Measurements from ENCODE around the gene SLC36A4. TPM values are rescaled to one million over a fixed set of nuclear protein-coding genes. Genes with fewer than 3 reads are reported as not detected.
"Not testable (repeated sequence)": the region's sequence is repeated elsewhere in the genome, so short reads cannot be mapped to it uniquely, and the experiment has no call there.

The SLC36A4 gene
- total RNA-seq (10 to 100 TPM; 15.6 to 20.2 TPM), total RNA-seq (11.8 to 19.4 reads per million in 2 donors)

GRCh38 chr11:93197380-93198214 lies at the start of gene SLC36A4:
Gene SLC36A4 (minus strand): TSS chr11:93197991. CDS start chr11:93197832, 159 bp downstream.
- Mint-ChIP-seq H3K36me3 (ENCODE audit: low read depth) (no peaks in the 10 kb centered on the region), H3K27me3 (peaks cover 13% of the 10 kb centered on the region), H3K4me3 (peak within 1 kb of the TSS; percentile 95), H3K27ac (peak within 1 kb of the TSS; percentile 93), H3K4me1 (peaks cover 24% of the 10 kb centered on the region)
- DNase-seq = peak; percentile 72 to 77 (median 72)
- H3K9me3 ChIP-seq (ENCODE audit: control insufficient read depth, low read length, poor library complexity, severe bottlenecking) = no peaks in the 10 kb centered on the region
- peak; percentile 91 for ATAC-seq

- H3K9me3 ChIP-seq (ENCODE audit: control insufficient read depth, low read length, poor library complexity, severe bottlenecking); H3K36me3 Mint-ChIP-seq (ENCODE audit: low read depth); ATAC-seq; H3K4me3 Mint-ChIP-seq; H3K4me1 Mint-ChIP-seq; DNase-seq; H3K27ac Mint-ChIP-seq: not testable (repeated sequence)
- H3K27me3 Mint-ChIP-seq = peaks cover 27% of the 10 kb centered on the region
Measured at GRCh38 chr11:93246790-93247189, 49.0 kb upstream of the SLC36A4 start.

DNA sequence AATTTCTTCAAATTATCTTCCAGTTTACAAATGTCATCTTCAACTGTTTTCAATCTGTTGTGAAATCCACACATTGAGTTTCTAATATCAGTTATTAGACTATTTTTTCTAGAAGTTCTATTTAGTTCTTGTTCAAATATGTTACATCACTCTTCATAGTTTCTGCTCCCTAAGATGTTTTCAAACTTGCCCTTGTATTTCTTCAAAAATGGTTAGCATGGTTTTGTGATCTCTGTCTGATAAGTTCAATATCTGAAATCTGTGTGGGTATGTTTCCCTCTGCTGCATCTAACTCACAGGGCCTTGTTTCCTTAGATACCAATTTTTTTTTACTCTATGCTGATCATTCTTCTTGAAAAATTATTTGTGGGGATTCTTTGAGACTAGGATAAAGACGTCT lies 46.2 kb upstream of the SLC36A4 start:
- H3K36me3 Mint-ChIP-seq (ENCODE audit: low read depth) = no peaks in the 10 kb centered on the region
- H3K27me3 Mint-ChIP-seq = peaks cover 32% of the 10 kb centered on the region
- H3K9me3 ChIP-seq (ENCODE audit: control insufficient read depth, low read length, poor library complexity, severe bottlenecking) = no peaks in the 10 kb centered on the region
- ATAC-seq (no peak), DNase-seq (no peak)
- H3K4me1 Mint-ChIP-seq = peaks cover 2% of the 10 kb centered on the region
- no peak overlapping the region for H3K4me3 Mint-ChIP-seq
- H3K27ac Mint-ChIP-seq = no peak overlapping the region

- no peak overlapping the region for H3K27ac Mint-ChIP-seq
- DNase-seq (no peak), ATAC-seq (no peak)
- H3K36me3 Mint-ChIP-seq (ENCODE audit: low read depth) = no peaks in the 10 kb centered on the region
- peaks cover 55% of the 10 kb centered on the region for H3K27me3 Mint-ChIP-seq
- peaks cover 6% of the 10 kb centered on the region for H3K4me1 Mint-ChIP-seq
- H3K9me3 ChIP-seq (ENCODE audit: control insufficient read depth, low read length, poor library complexity, severe bottlenecking) = no peaks in the 10 kb centered on the region
- H3K4me3 Mint-ChIP-seq = no peak overlapping the region
Measured at GRCh38 chr11:93239966-93240365, 42.2 kb upstream of the SLC36A4 start.

- no peaks in the 10 kb centered on the region for H3K36me3 Mint-ChIP-seq (ENCODE audit: low read depth)
- H3K9me3 ChIP-seq (ENCODE audit: control insufficient read depth, low read length, poor library complexity, severe bottlenecking) = no peaks in the 10 kb centered on the region
- no peak overlapping the region for H3K4me3 Mint-ChIP-seq
- peaks cover 50% of the 10 kb centered on the region for H3K27me3 Mint-ChIP-seq
- no peak overlapping the region for H3K27ac Mint-ChIP-seq
- H3K4me1 Mint-ChIP-seq = peaks cover 6% of the 10 kb centered on the region
- DNase-seq (no peak), ATAC-seq (no peak)
Measured at GRCh38 chr11:93238956-93239355, 41.2 kb upstream of the SLC36A4 start.

GRCh38 chr11:93236741-93237675 lies 39.2 kb upstream of the SLC36A4 start:
- no peaks in the 10 kb centered on the region for H3K9me3 ChIP-seq (ENCODE audit: control insufficient read depth, low read length, poor library complexity, severe bottlenecking)
- no peak overlapping the region for H3K4me3 Mint-ChIP-seq
- no peak overlapping the region for H3K27ac Mint-ChIP-seq
- H3K36me3 Mint-ChIP-seq (ENCODE audit: low read depth) = no peaks in the 10 kb centered on the region
- peaks cover 60% of the 10 kb centered on the region for H3K27me3 Mint-ChIP-seq
- peaks cover 6% of the 10 kb centered on the region for H3K4me1 Mint-ChIP-seq
- ATAC-seq = peak; percentile 59
- DNase-seq = no peak

DNA sequence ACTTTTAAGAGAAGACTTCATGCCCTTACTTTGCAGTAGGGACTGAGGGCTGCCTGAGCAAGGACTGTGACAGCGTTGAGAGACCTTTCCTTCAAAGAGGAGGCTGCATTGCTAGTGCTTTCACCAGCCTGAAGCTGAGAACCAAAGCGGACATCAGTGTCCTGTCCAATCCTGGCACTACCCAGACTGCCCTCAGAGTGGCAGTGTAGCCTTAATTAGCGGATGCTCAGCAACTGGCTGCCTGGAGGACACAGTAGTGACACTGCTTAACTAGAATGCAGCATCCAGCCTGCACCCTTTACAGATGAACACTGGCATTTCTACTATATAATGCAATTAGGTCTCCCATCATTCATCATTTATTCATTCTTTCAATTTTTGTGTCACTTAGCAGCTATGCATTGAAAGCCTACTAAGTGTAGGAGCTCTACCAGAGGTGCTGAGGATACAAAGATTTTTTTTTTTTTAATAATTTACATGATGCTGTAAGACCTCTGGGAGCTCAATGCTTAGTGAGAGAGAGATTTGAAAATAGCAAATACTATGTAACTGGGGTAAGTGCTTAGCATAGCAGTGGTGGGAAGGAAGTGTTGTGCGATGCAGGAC lies 36.9 kb upstream of the SLC36A4 start:
- no peaks in the 10 kb centered on the region for H3K9me3 ChIP-seq (ENCODE audit: control insufficient read depth, low read length, poor library complexity, severe bottlenecking)
- H3K4me1 Mint-ChIP-seq = peaks cover 4% of the 10 kb centered on the region
- ATAC-seq (peak; percentile 98), DNase-seq (peak; percentile 29 to 71 (median 45))
- H3K36me3 Mint-ChIP-seq (ENCODE audit: low read depth) = no peaks in the 10 kb centered on the region
- H3K27ac Mint-ChIP-seq = no peak overlapping the region
- H3K27me3 Mint-ChIP-seq = peaks cover 53% of the 10 kb centered on the region
- H3K4me3 Mint-ChIP-seq = no peak overlapping the region

DNA sequence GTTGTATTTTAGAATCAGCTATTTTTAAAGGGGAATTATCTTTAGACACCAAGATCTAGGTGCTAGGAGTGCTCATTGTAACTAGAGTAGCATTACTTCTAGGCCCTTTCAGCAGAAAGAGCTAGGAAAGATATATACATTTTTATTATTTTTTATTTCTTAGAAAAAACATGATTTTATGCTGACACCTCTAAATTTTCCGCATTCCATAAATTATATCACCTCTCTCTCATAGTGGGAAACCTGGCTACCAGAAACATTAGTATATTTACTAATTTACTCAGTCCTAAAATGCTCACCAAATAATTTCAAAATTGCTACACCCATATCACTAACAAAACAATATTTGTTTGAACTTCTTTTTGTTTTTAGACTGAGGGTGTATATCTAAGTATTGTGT lies 32.1 kb upstream of the SLC36A4 start:
- H3K27me3 Mint-ChIP-seq = peaks cover 16% of the 10 kb centered on the region
- H3K4me1 Mint-ChIP-seq = no peaks in the 10 kb centered on the region
- H3K27ac Mint-ChIP-seq = no peak overlapping the region

GRCh38 chr11:93225662-93226061 lies 27.9 kb upstream of the SLC36A4 start:
- Mint-ChIP-seq H3K36me3 (ENCODE audit: low read depth) (no peaks in the 10 kb centered on the region), H3K4me3 (no peak overlapping the region), H3K4me1 (no peaks in the 10 kb centered on the region), H3K27ac (no peak overlapping the region), H3K27me3 (peaks cover 12% of the 10 kb centered on the region)
- ATAC-seq (no peak), DNase-seq (no peak)
- no peaks in the 10 kb centered on the region for H3K9me3 ChIP-seq (ENCODE audit: control insufficient read depth, low read length, poor library complexity, severe bottlenecking)

More for the DNA sequence above, 32.1 kb upstream of the SLC36A4 start:
- H3K9me3 ChIP-seq (ENCODE audit: control insufficient read depth, low read length, poor library complexity, severe bottlenecking) = no peaks in the 10 kb centered on the region
- ATAC-seq = no peak
- no peak for DNase-seq
- no peaks in the 10 kb centered on the region for H3K36me3 Mint-ChIP-seq (ENCODE audit: low read depth)
- no peak overlapping the region for H3K4me3 Mint-ChIP-seq

DNA sequence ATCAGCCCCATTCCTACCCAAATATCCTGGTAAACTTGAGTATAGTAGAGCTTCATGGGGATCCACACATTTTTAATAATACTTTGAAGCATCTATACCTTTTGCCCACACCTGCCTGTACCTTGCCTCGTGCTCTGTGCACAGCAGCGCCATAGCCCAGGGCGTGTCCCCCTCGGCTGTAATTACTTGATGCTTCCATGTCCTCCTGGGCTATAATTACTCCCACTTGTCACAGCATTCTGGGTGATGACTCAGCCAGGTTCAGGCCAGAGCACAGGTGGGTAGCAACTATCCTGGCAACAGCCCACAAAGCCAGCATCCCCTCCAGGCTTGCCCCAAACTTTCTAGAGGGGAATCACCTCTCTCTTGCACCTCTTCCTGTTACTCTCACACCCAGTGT lies 23.7 kb upstream of the SLC36A4 start:
- Mint-ChIP-seq H3K4me3 (no peak overlapping the region), H3K27me3 (peaks cover 37% of the 10 kb centered on the region), H3K4me1 (no peaks in the 10 kb centered on the region), H3K27ac (no peak overlapping the region), H3K36me3 (ENCODE audit: low read depth) (peaks cover 3% of the 10 kb centered on the region)
- DNase-seq (no peak), ATAC-seq (no peak)
- H3K9me3 ChIP-seq (ENCODE audit: control insufficient read depth, low read length, poor library complexity, severe bottlenecking) = no peaks in the 10 kb centered on the region

DNA sequence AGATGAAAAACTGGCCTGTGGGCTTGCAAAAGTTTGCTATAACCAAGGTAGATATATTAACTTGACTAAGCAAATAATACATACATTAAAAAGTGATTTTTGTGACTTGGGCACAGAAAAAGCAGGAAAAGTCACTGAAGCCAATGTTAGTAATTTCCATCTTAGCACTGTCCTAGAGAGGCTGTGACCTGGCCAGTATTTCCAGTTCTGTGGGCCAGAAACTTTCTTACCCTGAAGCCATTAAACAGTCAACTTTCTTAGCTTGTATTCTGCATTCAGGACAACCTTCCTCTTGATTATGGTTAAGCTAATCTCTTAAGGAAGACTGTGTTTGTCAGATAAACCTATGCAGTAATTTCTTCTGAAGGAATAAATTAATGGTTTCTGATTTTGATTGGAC lies 22.3 kb upstream of the SLC36A4 start:
- Mint-ChIP-seq H3K4me3 (no peak overlapping the region), H3K27me3 (peaks cover 37% of the 10 kb centered on the region)
- ATAC-seq = no peak

DNA sequence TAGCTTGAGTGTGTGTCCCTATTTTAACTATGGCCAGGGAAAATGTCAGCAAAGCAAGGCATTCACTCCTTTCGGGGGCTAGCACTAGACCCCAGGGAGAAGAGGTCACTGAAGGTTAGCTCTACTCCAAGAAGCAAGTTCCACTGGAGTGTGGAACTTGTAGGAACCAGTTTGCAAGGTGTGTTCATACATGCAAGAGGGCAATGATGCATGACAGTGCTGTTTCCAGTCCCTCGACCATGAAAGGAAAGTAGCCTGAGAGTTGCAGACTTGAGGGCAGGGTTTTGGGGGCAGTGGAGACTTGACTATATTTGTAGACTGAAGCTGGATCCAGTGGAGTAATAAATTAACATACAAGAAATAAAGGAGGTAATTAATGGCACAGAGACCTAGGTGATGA lies 21.6 kb upstream of the SLC36A4 start:
- H3K4me1 Mint-ChIP-seq = no peaks in the 10 kb centered on the region
- peaks cover 37% of the 10 kb centered on the region for H3K27me3 Mint-ChIP-seq
- DNase-seq (no peak), ATAC-seq (no peak)
- no peak overlapping the region for H3K4me3 Mint-ChIP-seq
- no peak overlapping the region for H3K27ac Mint-ChIP-seq
- no peaks in the 10 kb centered on the region for H3K9me3 ChIP-seq (ENCODE audit: control insufficient read depth, low read length, poor library complexity, severe bottlenecking)
- H3K36me3 Mint-ChIP-seq (ENCODE audit: low read depth) = peaks cover 3% of the 10 kb centered on the region

More for the DNA sequence above, 22.3 kb upstream of the SLC36A4 start:
- Mint-ChIP-seq H3K27ac (no peak overlapping the region), H3K36me3 (ENCODE audit: low read depth) (peaks cover 3% of the 10 kb centered on the region), H3K4me1 (no peaks in the 10 kb centered on the region)
- no peaks in the 10 kb centered on the region for H3K9me3 ChIP-seq (ENCODE audit: control insufficient read depth, low read length, poor library complexity, severe bottlenecking)
- no peak for DNase-seq
